Gastrocnemius medialis (tissue), 4 donors: ENCODE measurements around the gene SLC38A4.

Experiments used
- POLR2A ChIP-seq, 2 donors: fragments of 450-650 bp; IDR thresholded peaks; one replicate each; pipeline ENCODE4 v1.6.1; 2017; ENCODE audit warnings: antibody characterized with exemption in 2 of 2, mild to moderate bottlenecking in 2 of 2, moderate library complexity in 2 of 2
- TF ChIP-seq, protein P1 (sequence below), 5 experiments: fragments of 450-650 bp in 3 of 5; fragments of 200-600 bp in 2 of 5; sonication (generic) in 2 of 5; IDR thresholded peaks in 4 of 5; conservative IDR thresholded peaks in 1 of 5; 1 replicate in 4 of 5; 2 replicates in 1 of 5; pipeline ENCODE4 v1.5.1; 2016 to 2019; ENCODE audit warnings: antibody characterized with exemption in 5 of 5, mild to moderate bottlenecking in 3 of 5, moderate library complexity in 3 of 5

DNA sequence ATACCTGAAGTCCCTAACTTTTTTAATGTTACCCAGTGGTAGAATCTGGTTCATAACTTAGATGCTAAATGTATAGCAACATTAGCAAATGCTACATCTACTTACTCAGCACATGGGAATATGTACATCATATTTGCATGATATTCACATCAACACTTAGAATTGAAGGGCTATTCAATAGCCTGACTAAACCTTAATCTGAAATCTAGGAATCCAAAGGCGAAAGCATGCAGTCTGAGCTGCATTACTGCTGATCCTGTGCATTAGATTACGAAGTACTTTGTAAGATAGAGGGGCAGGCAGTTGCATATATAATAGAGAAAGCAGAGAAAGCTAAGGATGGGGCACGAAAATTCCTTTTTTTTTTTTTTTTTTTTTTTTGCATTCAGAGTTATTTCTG, 40.4 kb downstream of the SLC38A4 start:
- TF ChIP-seq, protein P1, sequence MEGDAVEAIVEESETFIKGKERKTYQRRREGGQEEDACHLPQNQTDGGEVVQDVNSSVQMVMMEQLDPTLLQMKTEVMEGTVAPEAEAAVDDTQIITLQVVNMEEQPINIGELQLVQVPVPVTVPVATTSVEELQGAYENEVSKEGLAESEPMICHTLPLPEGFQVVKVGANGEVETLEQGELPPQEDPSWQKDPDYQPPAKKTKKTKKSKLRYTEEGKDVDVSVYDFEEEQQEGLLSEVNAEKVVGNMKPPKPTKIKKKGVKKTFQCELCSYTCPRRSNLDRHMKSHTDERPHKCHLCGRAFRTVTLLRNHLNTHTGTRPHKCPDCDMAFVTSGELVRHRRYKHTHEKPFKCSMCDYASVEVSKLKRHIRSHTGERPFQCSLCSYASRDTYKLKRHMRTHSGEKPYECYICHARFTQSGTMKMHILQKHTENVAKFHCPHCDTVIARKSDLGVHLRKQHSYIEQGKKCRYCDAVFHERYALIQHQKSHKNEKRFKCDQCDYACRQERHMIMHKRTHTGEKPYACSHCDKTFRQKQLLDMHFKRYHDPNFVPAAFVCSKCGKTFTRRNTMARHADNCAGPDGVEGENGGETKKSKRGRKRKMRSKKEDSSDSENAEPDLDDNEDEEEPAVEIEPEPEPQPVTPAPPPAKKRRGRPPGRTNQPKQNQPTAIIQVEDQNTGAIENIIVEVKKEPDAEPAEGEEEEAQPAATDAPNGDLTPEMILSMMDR (IDR thresholded peaks at IDR 0.05 in 4 of 5, conservative IDR thresholded peaks at IDR 0.05 in 1 of 5) = no peak
- no peak for TF ChIP-seq POLR2A (IDR thresholded peaks at IDR 0.05)
